ENCODE data around the gene LCN1. TPM values are rescaled to one million over a fixed set of nuclear protein-coding genes. Genes with fewer than 3 reads are reported as not detected.
A peak's percentile ranks its signal among the peaks of the same experiment; 100 is the strongest.
"Not testable (repeated sequence)": the region's sequence is repeated elsewhere in the genome, so short reads cannot be mapped to it uniquely, and the experiment has no call there.

The LCN1 gene
- total RNA-seq, 1 donor from 2014 or later, result not detected

DNA sequence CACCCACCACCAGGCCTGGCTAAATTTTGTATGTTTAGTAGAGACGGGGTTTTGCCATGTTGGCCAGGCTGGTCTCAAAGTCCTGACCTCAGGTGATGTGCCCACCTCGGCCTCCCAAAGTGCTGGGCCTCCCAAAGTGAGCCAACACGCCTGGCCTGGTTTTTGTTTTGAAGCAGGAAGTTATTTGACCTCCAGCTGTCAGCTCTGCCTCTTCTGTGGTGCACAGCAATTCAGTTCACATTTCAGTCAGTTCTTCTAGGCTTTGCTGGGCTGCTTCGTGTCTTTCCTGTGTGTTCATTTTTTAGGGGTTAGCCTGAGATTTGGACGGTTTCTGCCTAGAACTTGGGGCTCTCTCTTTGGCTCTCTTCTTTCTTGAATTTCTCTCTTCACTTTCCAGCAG is 8.9 kb downstream of the LCN1 start:
- H3K27me3 Mint-ChIP-seq (ENCODE audit: unreplicated experiment), result peaks cover 4% of the 10 kb centered on the region
- no peaks in the 10 kb centered on the region for H3K36me3 Mint-ChIP-seq (ENCODE audit: unreplicated experiment)
- TF ChIP-seq, protein P1, sequence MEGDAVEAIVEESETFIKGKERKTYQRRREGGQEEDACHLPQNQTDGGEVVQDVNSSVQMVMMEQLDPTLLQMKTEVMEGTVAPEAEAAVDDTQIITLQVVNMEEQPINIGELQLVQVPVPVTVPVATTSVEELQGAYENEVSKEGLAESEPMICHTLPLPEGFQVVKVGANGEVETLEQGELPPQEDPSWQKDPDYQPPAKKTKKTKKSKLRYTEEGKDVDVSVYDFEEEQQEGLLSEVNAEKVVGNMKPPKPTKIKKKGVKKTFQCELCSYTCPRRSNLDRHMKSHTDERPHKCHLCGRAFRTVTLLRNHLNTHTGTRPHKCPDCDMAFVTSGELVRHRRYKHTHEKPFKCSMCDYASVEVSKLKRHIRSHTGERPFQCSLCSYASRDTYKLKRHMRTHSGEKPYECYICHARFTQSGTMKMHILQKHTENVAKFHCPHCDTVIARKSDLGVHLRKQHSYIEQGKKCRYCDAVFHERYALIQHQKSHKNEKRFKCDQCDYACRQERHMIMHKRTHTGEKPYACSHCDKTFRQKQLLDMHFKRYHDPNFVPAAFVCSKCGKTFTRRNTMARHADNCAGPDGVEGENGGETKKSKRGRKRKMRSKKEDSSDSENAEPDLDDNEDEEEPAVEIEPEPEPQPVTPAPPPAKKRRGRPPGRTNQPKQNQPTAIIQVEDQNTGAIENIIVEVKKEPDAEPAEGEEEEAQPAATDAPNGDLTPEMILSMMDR (IDR thresholded peaks at IDR 0.05; ENCODE audit: partially characterized antibody, unreplicated experiment), result no peak
- H3K4me1 Mint-ChIP-seq (ENCODE audit: low read depth, unreplicated experiment), result peaks cover 9% of the 10 kb centered on the region
- H3K4me3 Mint-ChIP-seq (ENCODE audit: unreplicated experiment), result no peak overlapping the region
- no peaks in the 10 kb centered on the region for H3K9me3 Mint-ChIP-seq (ENCODE audit: unreplicated experiment)
- no peak for DNase-seq
- H3K27ac Mint-ChIP-seq (ENCODE audit: unreplicated experiment), result no peak overlapping the region

DNA sequence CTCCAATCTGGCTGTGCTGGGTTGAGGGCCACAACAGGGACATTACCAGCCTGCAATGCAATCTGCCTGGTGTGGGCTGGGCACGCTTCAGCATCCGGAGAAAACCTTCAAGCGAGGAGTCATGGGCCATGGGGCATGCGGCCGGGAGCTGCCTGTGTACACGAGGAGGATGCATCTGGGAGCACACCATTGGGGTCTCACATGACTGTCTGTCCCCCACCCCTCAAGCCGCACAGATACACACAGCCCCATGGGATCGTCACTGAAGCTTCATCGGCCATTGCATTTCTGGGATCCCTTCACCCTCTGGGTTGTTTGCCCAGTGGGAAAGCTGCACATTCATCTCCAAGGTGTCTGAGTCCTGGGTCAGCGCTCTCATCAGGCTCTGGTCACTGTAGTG is 9.9 kb downstream of the LCN1 start:
- Mint-ChIP-seq H3K36me3 (ENCODE audit: unreplicated experiment) (no peaks in the 10 kb centered on the region), H3K27ac (ENCODE audit: unreplicated experiment) (no peak overlapping the region), H3K9me3 (ENCODE audit: unreplicated experiment) (no peaks in the 10 kb centered on the region), H3K27me3 (ENCODE audit: unreplicated experiment) (peaks cover 4% of the 10 kb centered on the region), H3K4me1 (ENCODE audit: low read depth, unreplicated experiment) (peaks cover 9% of the 10 kb centered on the region), H3K4me3 (ENCODE audit: unreplicated experiment) (no peak overlapping the region)
- TF ChIP-seq, protein P1 (IDR thresholded peaks at IDR 0.05; ENCODE audit: partially characterized antibody, unreplicated experiment), result no peak
- no peak for DNase-seq

DNA sequence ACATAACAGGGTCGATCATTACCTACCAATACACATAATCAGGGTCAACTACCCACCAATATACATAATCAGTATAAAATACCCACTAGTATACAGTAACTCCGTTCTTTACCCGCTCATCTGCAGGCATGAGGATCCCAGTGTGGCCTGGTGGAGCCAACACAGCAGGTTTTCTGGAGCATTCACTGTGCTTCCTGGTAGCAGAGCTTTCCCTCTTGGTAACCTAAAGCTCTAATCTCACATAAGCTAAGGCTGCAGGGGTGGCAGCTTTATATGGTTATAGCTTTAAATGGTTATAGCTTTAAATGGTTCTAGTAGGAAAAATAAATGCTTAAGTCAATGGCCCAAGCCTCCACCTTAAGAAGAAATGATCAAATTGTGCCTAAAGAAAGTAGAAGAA is 11.9 kb downstream of the LCN1 start:
- no peak overlapping the region for H3K27ac Mint-ChIP-seq (ENCODE audit: unreplicated experiment)
- no peak overlapping the region for H3K4me3 Mint-ChIP-seq (ENCODE audit: unreplicated experiment)
- H3K4me1 Mint-ChIP-seq (ENCODE audit: low read depth, unreplicated experiment), result peaks cover 9% of the 10 kb centered on the region
- DNase-seq, result no peak
- TF ChIP-seq, protein P1 (IDR thresholded peaks at IDR 0.05; ENCODE audit: partially characterized antibody, unreplicated experiment), result no peak
- H3K9me3 Mint-ChIP-seq (ENCODE audit: unreplicated experiment), result no peaks in the 10 kb centered on the region
- H3K27me3 Mint-ChIP-seq (ENCODE audit: unreplicated experiment), result peaks cover 4% of the 10 kb centered on the region
- no peaks in the 10 kb centered on the region for H3K36me3 Mint-ChIP-seq (ENCODE audit: unreplicated experiment)

DNA sequence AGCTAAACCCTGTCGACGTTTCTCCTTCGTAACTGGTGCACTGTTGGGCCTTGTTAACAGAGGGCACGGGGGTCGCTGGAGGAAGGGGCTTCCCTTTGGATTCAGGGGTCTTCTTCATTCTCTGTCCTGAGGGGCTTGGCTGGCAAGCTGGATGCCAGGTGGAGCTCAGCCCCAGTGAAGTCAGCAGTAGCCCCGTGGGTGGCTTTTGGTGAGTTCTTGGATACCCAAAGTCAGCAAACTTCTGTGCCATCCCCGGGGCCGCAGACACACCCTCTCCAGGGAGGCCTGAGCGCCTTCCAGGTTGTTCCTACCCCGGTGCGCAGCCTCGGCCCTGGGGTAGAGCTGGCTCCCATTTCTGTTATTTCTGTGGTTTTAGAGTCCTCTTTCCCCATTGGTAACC is 12.4 kb downstream of the LCN1 start:
- Mint-ChIP-seq H3K27ac (ENCODE audit: unreplicated experiment) (peak overlapping the region; percentile 2), H3K9me3 (ENCODE audit: unreplicated experiment) (no peaks in the 10 kb centered on the region), H3K4me1 (ENCODE audit: low read depth, unreplicated experiment) (peaks cover 9% of the 10 kb centered on the region), H3K36me3 (ENCODE audit: unreplicated experiment) (no peaks in the 10 kb centered on the region), H3K4me3 (ENCODE audit: unreplicated experiment) (no peak overlapping the region), H3K27me3 (ENCODE audit: unreplicated experiment) (peaks cover 4% of the 10 kb centered on the region)
- TF ChIP-seq, protein P1 (IDR thresholded peaks at IDR 0.05; ENCODE audit: partially characterized antibody, unreplicated experiment), result no peak
- DNase-seq, result no peak

DNA sequence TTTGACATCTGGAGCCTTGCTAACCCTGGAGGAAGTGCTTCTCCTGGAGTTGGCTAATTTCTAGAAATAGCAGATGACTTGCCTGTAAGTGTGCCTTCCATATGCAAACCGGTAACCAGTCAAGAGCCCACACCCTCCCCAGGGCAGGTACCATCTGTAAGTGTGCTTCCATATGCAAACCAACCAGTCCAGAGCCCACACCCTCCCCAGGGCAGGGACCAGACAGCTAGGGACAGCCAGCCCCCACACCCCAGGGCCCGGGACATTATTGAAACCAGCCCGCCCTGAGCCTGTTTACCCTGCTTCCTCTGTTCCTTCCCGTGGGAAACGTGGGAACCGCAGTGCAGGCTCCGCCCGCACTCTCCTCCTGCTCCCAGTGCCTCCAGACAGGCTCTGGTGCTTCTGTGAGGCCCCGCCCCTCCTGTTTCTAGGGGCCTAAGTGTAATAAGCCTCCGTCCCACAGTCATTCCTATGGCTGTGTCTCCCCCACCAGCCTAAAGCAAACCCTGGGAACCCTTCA is 13.0 kb downstream of the LCN1 start:
- H3K27ac Mint-ChIP-seq (ENCODE audit: unreplicated experiment), result peak overlapping the region; percentile 2
- H3K4me1 Mint-ChIP-seq (ENCODE audit: low read depth, unreplicated experiment), result peaks cover 11% of the 10 kb centered on the region
- not testable (repeated sequence) for H3K27me3 Mint-ChIP-seq (ENCODE audit: unreplicated experiment); H3K9me3 Mint-ChIP-seq (ENCODE audit: unreplicated experiment); H3K36me3 Mint-ChIP-seq (ENCODE audit: unreplicated experiment); H3K4me3 Mint-ChIP-seq (ENCODE audit: unreplicated experiment)
- DNase-seq, result peak; percentile 54

DNA sequence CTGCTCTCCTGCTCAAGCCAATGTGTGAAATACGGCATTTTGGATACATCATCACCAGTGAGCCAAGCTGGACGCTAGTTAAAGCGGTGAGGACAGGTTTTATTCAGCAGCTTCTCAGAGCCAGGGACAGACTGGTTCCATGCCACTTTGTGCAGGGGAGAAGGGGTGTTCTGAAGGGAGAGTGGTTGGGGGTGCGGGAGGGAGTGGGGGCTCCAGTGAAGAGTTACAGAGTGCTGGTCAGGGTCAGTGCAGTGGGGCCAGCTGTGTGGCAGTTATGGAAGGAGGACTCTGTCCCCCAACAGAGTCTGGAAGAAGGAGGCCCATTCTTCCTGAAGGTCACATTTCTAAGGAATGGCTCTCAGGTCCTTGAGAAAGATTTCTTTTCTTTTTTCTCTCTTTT is 13.6 kb downstream of the LCN1 start:
- not testable (repeated sequence) for DNase-seq; H3K4me3 Mint-ChIP-seq (ENCODE audit: unreplicated experiment); H3K36me3 Mint-ChIP-seq (ENCODE audit: unreplicated experiment); H3K9me3 Mint-ChIP-seq (ENCODE audit: unreplicated experiment); H3K27me3 Mint-ChIP-seq (ENCODE audit: unreplicated experiment); H3K27ac Mint-ChIP-seq (ENCODE audit: unreplicated experiment)
- H3K4me1 Mint-ChIP-seq (ENCODE audit: low read depth, unreplicated experiment), result peaks cover 11% of the 10 kb centered on the region

DNA sequence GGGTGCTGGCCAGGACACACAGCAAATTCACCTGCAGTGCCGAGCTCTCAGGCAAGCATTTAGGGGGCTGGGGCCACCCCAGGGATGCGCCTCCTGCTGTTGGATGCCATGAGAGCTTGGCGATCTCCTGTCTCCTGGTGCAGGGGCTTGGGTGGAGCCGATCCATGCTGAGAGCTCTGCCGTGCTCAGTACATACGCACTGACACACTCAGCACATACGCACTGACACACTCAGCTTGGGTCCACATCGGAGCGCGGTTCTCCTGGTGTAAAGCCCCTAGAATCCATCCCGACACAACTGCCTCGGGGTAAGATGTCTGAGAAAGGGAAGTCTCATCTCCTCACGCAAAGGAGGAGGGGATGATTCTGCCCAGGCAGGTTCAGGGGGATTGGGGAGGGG is 14.4 kb downstream of the LCN1 start:
- not testable (repeated sequence) for H3K4me3 Mint-ChIP-seq (ENCODE audit: unreplicated experiment); H3K27me3 Mint-ChIP-seq (ENCODE audit: unreplicated experiment); H3K9me3 Mint-ChIP-seq (ENCODE audit: unreplicated experiment); H3K27ac Mint-ChIP-seq (ENCODE audit: unreplicated experiment); DNase-seq; H3K36me3 Mint-ChIP-seq (ENCODE audit: unreplicated experiment)
- peaks cover 11% of the 10 kb centered on the region for H3K4me1 Mint-ChIP-seq (ENCODE audit: low read depth, unreplicated experiment)
